GM18909 (cell line): Measurements from ENCODE around the gene SLU7.
A peak's percentile ranks its signal among the peaks of the same experiment; 100 is the strongest.

Source experiments
- ATAC-seq: cut with Tn5 transposase; IDR thresholded peaks from one replicate; pipeline ENCODE4 v1.9.1; 2021; ENCODE audit warnings: mild to moderate bottlenecking; ENCODE audit not compliant: unreplicated experiment, poor library complexity

SLU7 gene

DNA sequence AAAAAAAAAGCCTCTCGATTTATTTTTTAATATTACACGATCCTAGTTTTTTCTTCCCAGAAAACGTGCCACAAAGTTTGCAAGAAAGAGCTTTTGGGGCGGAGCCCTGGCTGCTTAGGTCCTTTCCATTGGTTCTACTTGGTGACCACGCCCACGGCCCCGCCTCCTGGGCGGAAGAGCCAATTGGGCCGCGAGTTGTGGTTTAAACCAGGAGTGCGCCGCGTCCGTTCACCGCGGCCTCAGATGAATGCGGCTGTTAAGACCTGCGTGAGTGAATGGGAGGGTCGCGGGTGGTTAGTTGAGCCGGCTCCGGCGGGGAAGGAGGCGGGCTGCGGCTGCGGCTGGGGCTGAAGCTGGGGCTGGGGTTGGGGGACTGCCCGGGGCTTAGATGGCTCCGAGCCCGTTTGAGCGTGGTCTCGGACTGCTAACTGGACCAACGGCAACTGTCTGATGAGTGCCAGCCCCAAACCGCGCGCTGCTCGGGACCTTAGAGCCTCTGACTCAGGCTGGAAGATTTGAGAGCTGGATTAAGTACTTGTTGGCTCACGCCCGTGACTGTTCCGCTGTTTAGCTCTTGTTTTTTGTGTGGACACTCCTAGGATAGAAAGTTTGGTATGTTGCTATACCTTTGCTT, 2.9 kb upstream of the SLU7 start, which contains the start of gene PTTG1:
TSS of gene PTTG1 (plus strand) at position 231 of the 634 bp plus-strand sequence. CDS start 458 bp downstream, outside the sequence.
- ATAC-seq: peak; percentile 75

DNA sequence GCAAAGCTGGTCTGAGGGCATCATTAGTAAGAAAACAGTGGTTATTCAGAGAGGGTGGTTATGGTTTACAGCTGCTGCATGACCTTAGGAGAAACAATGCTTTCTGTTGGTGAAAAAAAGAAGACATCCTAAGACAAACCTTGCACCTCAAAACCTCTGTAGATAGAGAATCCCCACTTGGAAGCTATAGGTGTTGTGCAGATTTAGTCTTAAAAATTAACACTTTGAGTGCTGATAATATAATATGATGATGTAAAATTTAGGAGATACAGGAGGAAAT, 1.4 kb upstream of the SLU7 start:
- no peak for ATAC-seq

DNA sequence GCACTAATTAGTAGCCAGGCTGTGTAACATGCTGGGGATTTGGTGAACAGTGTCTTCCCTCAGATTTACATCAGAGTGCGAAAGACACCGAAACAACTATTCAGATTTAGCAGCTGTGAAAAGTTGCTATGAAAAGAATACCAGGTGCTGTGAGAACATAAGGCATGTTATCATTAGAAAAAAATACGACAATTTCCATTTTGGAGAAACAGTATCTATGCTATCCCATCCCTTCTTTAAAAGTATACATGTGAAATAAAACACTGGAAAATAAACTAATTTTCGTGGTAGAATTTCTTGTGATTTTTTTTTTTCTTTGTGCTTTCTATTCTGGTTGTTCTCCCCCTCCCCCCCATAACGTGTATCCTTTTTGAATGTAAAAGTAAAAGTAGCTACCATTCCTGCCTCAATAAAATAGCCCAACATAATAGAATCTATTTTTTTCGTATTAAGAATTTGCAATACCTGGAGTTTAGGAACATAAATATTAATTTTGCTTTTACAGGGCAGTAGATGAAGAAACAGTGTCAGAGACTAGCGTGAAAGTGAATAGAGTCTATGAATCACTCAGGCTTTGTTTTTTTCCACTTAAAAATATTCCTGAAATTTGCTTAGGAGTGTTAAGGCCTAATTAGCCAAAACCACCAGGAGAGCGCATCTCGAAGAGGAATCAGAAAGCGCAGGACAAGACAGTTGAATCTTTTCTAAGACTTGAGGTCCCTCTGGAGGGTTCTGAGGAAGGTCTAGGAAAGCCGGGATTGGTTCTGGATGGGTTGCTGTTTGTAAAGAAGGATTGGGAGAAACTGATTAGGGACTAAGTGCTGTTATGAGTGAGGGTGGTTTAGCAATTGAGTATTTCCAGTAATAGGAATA, 813 bp upstream of the SLU7 start:
- ATAC-seq: peak; percentile 35

DNA sequence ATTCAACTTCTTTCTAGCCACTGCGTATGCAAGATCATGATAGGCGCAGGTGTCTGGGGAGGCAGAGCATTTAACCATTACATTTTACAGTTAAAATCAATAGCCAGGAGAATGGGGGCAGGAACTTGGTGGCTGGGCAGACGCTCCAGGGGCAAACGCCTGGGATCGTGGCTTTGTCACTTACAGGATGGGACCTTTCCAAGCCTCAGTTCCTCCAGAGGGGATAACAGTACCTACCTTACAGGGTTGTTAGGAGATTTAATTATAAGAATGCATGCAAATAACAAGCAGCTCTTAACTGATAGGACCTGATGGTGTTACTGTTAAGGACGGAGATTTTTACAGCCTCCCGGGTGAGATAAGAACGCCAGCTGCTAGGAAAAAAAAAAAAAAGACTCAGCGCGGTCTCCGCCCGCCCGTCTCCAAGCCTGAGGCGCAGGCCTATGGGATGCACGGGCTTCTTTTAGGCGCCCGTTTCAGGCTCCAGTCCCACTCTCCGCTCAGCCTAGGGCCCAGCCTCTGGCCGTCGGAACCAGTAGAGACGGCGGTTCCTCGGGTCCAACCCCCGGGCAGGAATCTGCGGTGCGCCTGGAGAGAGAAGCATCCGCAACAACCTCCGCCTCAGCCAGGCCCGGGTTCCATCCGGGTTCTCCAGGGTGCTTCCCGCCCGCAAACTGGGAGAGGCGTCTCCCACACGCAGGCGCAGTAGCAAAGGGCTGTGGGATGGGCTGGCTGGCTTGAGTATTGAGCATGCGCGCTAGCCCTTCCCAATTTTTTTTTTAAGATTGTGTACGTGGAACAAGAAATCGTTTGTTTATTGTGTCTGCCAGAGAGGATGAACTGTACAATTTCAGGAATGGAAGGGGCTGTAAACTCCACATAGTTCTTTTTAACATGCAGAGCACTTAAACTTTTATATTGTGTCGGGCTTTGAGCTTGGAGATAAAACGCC, 19.2 kb downstream of the SLU7 start, which contains the start of gene FAM200C:
TSS of gene FAM200C (minus strand) at position 653 of the 952 bp plus-strand sequence. CDS start 4,564 bp downstream, outside the sequence.
- ATAC-seq: peak; percentile 85

DNA sequence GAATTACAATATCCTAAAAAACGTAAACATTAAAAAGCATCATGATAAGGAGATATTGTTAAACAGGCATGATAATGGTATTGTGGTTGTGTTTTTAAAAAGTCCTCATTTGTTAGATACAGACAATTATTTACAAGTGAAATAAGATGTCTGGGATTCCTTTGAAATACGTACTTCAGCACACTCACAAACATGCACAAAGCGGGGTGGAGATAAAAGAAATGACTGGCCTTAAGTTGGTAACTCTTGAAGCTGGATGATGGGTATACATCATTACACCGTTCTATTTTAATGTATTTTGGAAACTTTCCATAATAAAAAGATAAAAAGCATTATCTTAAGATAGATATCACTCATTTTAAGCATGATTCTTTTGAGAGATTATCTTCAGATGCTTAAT, 20.1 kb downstream of the SLU7 start:
- ATAC-seq: no peak

DNA sequence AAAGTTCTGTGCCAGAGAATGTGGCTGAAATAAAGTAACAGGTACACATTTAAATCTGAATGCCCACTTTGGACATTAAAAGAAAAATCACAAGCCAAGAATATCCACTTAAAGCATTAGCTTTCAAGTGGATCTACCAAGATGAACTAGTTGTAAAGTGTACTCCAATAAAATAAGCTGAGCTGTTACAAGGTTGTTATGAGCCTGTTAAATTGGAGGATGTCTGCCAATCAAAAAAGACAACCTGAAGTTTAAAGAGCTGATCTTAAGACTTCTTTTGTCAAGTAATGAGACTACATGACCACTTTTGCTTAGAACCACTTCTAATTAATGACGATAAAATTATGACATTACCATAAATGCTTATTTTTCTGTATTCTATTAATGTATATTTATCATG, 21.4 kb downstream of the SLU7 start:
- ATAC-seq: no peak

DNA sequence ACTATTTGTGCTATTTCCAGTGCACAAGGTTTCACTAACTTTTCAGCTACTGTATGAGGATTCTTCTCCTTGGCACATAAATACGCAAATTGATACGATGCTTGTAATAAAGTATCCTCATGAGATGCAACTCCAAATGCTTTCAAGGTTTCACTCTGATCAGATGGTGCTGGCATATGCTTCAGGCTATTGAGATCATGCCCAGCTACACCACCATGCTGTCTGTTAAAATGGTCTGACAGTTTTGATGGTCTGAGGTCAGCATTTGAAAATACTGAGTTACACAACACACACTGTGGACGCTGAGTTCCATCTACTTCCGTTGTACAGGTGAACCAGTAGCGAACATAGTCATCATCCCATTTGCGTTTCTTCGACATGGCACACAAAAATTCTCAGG, 23.8 kb downstream of the SLU7 start:
- ATAC-seq: no peak

DNA sequence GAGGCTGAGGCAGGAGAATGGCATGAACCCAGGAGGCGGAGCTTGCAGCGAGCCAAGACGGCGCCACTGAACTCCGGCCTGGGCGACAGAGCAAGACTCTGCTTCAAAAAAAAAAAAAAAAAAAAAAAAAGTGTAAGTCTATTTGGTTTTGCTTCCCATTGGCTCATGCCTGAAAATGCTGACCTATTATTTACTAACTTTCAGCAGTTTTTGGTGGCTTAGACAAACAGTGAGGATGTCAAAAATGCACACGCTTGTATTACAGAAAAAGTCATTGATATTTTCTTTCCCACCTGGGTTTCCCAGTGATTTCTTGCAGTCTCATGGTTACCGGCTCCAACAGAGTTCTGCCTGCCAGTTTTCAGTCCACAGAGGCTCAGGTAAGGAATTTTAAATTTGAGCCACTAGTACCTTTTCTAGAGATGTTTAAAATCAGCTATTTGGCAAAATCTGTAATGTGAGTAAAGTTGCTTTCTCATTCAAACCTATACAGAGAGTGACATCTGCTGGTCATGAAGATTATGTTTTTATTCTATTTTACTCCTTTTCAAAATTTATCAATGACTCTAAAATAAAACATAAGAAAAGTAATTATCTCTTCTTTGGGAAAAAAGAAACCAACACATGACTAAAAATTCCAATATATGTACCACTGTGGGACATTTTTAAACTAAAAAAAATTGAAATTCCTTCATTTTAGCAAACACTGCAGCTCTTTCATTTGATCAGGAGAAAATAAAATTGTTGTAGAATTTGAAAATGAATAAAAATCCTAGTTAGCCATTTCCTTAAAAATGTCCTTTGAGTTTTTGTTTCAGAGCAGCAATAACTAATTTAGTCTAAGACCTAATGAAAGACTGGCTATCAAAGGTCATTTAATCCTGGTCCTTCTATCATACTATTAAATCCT, 27.8 kb downstream of the SLU7 start:
- ATAC-seq: peak; percentile 40

DNA sequence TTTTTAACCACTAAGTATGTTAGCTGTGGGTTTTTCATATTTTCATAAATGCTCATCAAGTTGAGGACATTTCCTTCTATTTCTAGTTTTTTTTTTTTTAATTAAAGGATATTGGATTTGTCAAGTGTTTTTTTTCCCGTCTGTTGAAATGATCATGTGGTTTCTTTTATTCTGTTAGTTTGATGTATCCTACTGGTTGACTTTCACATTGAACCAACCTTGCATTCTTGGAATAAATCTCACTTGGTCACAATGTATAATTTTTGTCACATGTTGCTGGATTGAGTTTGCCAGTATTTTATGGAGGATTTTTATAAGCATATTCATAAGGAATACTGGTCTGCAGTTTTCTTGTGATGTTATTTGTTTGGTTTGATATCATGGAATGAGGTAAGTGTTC, 31.4 kb downstream of the SLU7 start:
- no peak for ATAC-seq

DNA sequence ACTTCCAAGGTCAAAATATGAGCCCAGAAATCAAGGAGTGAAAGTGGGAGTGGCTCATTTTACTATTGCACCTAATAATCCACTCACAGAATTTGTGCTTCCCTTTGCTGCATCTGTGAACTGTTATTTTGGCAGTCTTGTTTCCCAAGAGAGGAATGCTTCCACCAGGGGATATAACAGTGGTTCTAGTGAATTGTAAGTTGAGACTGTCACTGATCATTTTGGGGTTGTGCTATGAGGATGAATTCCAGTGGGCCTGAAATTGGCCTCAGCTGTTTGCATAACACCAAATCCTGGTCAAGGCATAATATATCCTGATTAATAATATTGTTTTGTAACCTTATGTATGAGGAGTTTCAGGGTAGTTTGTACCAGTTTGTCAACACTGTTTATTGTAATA, 33.4 kb downstream of the SLU7 start:
- ATAC-seq: no peak

DNA sequence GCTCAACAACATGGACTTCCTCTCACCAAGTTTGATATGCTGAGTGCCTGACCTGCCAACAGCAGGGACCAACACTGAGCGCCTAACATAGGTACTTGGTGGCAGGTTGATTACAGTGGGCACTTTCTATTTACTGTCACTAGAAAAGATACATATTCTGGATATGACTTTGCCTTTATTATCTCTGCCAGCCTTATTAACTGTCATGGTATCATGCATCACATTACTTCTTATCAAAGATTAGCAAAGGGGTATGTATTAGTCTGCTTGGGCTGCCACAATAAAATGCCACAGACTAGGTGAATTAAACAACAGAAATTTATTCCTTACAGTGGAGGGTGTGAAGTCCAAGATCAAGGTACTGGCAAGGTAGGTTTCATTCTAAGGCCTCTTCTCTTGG, 34.2 kb downstream of the SLU7 start:
- ATAC-seq: no peak

DNA sequence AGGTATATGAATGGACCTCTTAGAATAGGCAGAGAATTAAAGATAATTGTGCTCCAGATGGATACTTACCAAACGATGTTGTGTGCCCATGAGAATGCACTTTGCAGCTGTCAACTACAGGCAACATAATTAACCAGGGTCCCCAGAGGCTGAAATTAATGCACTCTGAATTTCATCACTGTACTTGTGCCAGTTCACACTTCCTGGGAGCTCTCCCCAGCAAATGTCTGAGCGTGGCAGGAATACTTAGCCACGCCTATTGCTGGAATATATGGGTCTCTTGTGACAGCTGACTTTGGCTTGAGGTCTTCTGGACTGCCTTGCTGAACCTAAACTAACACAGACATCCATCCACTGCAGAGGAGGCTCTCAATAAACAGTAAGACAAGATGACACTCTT, 36.5 kb downstream of the SLU7 start:
- no peak for ATAC-seq

DNA sequence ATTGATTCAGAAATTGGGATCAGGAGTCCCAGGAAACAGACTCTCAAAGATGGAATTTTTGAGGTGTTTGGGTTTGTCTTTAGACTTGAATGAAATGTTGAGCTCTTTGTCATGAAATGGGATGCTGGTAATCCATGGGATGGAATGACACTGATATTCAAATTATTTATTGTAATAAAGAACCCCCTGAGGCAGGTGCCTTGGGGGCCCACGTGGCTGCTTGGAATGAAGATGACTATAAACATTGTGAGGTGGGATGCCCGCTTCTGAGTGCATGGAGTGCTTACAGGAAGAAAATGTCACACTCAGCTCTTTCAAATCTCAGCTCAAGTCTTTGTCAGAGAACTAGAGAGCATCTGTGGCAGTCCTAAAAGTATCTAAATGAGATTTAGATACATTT, 38.8 kb downstream of the SLU7 start:
- no peak for ATAC-seq

DNA sequence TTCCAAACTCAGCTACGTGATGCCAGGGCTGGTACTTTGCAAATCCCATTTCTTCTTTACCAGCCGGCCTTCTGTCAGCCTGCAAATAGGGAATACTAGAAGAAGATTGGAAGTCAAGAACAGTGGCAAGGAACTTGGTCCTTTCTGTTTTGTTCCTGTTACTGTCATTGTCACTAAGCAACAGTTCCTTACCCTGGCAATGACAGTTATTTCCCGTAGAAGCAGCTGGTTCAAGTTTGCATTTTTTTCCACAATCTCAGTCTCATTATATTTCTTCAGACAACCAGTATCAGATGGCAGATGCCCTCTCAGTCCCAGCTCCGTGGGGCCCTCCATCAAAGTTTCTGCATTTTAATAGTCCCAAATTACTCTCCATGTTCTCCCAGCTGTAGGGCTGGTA, 39.4 kb downstream of the SLU7 start:
- ATAC-seq: no peak

DNA sequence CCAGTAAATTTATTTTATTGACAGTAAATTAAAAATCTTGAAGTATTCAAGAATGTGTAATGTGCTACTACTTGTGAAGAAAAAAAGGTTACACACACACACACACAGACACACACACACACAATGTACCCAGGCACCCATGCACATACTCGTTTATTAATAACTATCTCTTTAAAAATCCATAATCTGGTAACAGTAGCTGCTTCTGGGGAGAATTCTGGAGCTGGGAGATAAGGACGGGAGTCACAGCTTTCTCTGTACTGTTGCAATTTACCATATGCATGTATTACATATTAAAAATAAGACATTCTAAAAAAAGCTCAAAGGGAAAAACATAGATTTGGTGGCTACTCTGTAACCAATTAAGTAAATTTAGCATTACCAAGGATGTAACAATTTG, 40.6 kb downstream of the SLU7 start:
- no peak for ATAC-seq

DNA sequence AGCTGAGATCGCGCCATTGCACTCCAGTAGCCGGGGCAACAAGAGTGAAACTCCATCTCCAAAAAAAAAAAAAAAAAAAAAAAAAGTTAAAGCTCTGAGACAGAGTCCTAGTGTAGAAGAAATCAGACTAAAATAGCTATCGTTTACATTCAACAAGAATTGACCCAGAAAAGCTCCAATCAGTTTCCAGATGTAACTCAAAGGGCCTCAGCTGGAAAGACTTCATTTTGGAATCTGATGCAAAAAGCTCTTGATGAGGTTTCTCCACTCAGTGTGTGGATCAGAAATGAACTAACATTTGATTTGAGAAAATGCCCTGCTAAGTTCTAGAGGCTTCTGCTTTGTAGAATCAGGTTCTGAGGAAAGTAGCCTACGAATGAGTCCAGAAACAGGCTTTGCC, 41.2 kb downstream of the SLU7 start:
- no peak for ATAC-seq

DNA sequence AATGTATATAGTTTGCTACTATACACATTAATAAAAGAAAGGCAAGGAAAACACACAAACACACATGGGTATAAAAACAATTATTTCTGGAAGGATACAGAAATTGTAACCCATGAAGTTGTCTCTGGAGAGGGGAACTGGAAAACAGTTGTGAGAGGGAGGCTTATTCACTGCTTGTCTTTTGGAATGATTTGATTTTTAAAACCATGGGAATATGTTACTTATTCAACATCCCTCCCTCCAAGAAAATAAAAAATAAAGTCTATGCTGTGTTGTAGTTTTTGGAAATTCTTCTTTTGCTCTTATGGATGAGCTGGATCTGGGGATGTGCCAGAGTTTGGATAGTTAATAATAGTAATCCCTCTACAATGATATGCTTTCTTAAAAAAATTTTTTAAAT, 42.5 kb downstream of the SLU7 start:
- no peak for ATAC-seq

DNA sequence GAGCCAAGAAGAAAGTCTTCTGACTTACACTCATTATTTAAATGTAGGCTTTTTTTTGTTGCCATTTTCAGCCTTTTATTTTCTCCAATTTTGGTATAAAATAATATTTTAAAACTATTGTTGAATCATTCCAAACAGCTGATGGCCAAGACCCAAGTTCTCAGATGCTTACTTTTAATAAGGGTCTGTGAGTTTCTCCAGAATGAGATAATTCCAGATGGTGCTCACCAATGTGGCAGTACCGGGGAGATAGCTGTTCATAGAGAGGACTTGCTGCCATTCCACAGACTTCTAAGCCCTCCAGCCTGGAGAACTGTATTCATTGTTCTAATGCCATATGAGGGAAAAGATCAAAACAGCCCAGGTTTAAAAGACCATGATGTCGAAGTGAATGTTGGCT, 43.2 kb downstream of the SLU7 start:
- no peak for ATAC-seq

DNA sequence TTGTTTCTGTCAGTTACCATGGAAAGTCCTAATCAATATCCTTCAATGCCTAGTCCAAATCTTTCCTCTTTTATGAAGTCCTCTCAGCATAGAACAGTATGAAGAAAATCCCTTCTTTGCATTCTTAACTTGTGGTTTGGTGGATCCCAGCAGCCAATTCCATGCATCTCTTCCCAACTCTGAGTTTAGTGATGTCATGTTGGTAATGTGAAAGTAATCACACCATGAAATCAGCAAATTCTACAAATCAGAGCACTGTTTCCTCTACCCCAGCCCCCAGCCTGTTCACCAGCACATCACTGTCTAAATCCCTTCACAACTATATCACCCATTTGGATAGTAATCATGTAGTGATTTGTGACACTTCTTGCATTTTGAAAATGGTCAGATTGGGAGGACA, 43.7 kb downstream of the SLU7 start:
- no peak for ATAC-seq

DNA sequence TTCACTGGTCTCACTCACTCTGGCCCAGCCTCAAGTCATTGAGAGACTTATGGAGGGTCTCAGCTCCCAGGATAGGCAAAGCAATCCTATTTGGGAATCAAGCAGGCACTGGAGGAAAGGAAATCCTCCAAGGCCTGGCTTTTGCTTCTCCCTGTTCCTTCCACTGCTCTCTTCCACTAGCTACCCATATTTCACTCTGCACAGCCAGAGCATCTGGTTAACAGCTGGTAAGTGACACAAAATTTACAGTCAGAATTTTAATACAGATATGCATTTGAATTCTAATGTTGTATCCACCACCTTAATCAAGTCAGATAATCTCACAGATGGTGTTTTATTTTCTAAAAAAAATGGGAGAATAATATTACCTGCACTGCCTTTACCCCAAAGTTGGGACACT, 47.6 kb downstream of the SLU7 start:
- no peak for ATAC-seq
